GM19463 (cell line): Measurements from ENCODE around the gene FALEC.
"Not testable (repeated sequence)": the region's sequence is repeated elsewhere in the genome, so short reads cannot be mapped to it uniquely, and the experiment has no call there.

Source experiments
- ATAC-seq: cut with Tn5 transposase; IDR thresholded peaks from one replicate; pipeline ENCODE4 v1.9.1; 2021; ENCODE audit warnings: mild to moderate bottlenecking, moderate library complexity; ENCODE audit not compliant: unreplicated experiment

The FALEC gene

DNA sequence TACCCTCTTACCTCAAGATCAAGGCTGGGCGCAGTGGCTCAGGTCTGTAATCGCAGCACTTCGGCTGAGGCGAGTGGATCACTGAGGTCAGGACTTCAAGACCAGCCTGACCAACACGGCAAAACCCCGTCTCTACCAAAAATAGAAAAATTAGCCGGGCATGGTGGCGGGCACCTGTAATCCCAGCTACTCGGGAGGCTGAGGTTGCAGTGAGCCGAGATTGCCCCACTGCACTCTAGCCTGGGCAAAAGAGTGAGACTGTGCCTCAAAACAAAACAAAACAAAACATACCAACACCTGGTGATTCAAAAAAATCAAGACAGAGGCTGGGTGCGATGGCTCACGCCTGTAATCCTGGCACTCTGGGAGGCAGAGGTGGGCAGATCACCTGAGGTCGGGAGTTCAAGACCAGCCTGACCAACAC, 58.1 kb downstream of the FALEC start:
- not testable (repeated sequence) for ATAC-seq

- ATAC-seq = no peak
Measured at GRCh38 chr1:150574260-150575071, 58.9 kb downstream of the FALEC start.

GRCh38 chr1:150575072-150575489, 59.5 kb downstream of the FALEC start:
- no peak for ATAC-seq

DNA sequence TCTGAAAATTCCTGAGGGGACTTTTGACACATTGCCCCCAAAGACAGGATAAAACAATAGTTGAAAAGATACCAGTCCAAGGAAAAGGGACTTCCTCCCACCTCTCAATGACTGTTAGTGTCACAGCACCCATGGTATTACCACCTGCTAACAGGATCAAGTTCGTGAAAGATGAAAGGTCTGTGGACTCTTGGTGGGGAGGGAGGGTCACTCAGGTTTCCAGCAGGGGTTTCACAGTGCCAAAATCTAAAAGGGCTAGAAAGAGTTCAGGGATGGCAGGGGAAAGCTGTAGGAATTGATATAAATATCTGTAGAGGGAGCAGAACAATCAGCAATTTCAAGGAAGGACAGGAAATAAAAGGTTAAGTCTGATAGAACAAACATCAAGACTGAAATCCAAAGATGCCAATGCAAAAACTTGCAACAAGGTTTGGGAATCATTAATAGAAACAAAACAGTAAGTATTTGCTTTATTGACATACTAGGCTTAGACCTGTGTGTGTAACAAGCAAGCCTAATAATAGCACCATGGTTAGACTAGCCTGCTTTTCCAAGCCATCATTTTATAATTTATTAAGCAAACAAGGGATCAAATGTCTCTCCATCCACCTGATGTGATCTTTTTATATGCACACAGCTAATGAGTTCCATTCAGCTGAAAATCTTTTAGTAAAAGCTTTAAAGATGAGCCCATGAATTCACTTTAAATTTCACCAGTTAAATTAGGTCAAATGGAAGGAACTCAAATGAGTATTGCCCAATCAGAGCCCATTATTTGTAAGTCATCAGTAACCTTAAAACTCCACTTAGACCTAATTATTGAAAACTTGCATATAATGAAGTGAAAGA, 60.2 kb downstream of the FALEC start:
- no peak for ATAC-seq

GRCh38 chr1:150576367-150576711, 60.8 kb downstream of the FALEC start:
- ATAC-seq = no peak

GRCh38 chr1:150576794-150577556, 61.4 kb downstream of the FALEC start:
- no peak for ATAC-seq

- ATAC-seq = no peak
Measured at GRCh38 chr1:150577557-150578271, 62.2 kb downstream of the FALEC start.

- no peak for ATAC-seq
Measured at GRCh38 chr1:150578272-150579109, 62.9 kb downstream of the FALEC start.

DNA sequence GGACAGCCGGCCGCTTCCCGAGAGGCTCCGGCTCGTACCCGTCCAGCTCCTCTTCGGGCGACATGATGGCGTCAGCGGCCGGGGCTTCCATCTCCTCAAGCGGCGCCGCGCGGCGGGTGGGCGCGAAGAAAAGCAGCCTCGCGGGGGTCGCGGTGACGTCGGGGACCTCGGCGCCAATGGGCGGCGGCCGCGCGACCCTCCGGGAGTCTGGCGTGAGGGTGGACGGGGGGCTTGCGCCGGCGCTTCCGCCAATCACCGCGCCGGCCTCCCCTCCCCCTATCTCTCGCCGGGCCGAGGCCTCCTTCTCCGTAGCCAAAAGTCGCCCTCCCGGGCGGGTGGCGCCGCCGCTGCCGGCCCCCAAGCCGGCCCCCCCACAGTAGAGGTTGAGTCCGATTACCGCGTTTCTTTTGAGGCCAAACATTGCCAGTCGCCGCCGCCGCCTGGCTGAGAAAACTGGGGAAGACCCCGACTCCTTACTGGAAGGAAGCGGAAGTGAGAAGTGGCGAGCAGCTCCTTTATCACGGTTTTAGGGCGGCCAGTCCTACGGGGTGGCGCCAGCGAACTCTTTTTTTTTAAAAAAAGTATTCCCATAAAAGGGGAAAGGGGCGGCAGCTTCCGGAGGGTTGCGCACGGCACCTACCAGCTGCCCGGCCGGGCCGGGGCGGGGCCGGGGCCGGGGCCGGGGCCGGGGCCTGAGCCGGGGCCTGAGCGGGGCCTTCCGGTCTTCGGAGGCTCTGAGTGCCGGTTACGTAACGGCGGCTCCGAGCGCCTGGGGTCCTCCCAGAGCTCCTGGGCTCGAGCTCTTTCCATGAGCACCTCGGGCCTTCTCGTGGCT, 63.8 kb downstream of the FALEC start, which contains the start of gene MCL1:
MCL1 (minus strand) TSS at position 501 of the 835 bp plus-strand sequence; CDS start at position 421, 80 bp downstream.
- peak; percentile 91 for ATAC-seq

GRCh38 chr1:150579945-150580642, 64.5 kb downstream of the FALEC start:
- ATAC-seq = no peak

DNA sequence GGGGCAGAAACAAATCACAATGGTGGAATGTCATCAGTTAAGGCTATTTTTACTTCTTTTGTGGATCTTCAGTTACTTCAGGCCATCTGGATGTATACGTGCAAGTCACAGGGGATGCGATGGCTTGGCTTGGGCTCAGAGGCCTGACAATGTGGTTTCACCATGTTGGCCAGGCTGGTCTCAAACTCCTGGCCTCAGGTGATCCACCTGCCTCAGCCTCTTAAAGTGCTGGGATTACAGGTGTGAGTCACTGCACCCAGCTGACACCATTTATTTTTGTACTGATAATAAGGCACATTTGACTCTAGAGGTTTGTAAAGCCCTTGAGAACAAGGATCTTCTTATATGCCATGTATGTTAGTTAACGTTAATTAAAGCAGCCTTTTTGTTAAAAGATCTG, 65.4 kb downstream of the FALEC start:
- ATAC-seq = not testable (repeated sequence)

- ATAC-seq = not testable (repeated sequence)
Measured at GRCh38 chr1:150581437-150581836, 65.9 kb downstream of the FALEC start.

DNA sequence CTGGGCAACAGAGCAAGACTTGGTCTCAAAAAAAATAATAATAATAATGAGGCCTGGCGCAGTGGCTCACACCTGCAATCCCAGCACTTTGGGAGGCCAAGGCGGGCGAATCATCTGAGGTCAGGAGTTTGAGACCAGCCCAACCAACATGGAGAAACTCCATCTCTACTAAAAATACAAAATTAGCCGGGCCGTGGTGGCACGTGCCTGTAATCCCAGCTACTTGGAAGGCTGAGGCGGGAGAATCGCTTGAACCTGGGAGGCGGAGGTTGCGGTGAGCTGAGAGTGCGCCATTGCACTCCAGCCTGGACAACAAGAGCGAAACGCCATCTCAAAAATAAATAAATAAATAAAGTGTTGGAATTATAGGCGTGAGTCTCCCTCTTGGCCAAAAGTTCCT, 66.4 kb downstream of the FALEC start:
- not testable (repeated sequence) for ATAC-seq

DNA sequence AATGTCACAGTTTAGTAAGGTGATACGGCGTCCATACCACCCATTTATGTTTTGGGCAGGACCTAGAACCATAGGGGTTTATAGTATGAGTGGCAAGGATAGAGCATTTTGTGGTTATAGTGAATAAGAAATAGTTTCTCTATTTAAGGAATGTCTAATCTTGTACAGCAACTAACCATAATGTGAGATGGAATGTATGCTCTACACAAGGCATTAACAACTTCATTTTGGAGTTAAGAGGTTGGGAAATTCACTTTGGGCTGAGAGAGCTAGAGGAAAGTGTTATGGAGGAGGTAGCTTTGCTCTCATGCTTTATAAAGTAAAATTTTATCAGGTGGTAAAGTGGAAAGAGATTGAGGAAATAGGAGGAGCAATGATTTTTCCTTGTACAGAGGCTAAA, 66.8 kb downstream of the FALEC start:
- no peak for ATAC-seq
